Thyroid gland (tissue), 4 donors: ENCODE measurements around the gene ATRNL1. TPM values are rescaled to one million over a fixed set of nuclear protein-coding genes. Genes with fewer than 3 reads are reported as not detected.

Experiments used
- DNase-seq, 2 donors: peaks; one replicate each; pipeline ENCODE4 v3.0.0-alpha.2; 2019
- H3K27ac ChIP-seq, 3 donors: fragments of 200-600 bp; sonication (generic); 1 replicate in 2 of 3; 2 replicates in 1 of 3; pipeline ENCODE4 v1.5.1; 2016 to 2019; ENCODE audit warnings: mild to moderate bottlenecking in 1 of 3, moderate library complexity in 1 of 3
- H3K27me3 ChIP-seq: fragments of 200-600 bp; sonication (generic); one replicate; pipeline ENCODE4 v1.5.1; 2019
- H3K36me3 ChIP-seq, 2 donors: fragments of 200-600 bp; sonication (generic); one replicate each; pipeline ENCODE4 v1.5.1; 2016 to 2019
- H3K4me1 ChIP-seq, 2 donors: fragments of 200-600 bp; sonication (generic); one replicate each; pipeline ENCODE4 v1.5.1; 2017 to 2019
- H3K4me3 ChIP-seq, 3 donors: fragments of 200-600 bp; sonication (generic); replicated peaks in 1 of 3; 1 replicate in 2 of 3; 2 replicates in 1 of 3; pipeline ENCODE4 v1.5.1; 2016; ENCODE audit warnings: mild to moderate bottlenecking in 1 of 3
- H3K9me3 ChIP-seq: fragments of 200-600 bp; sonication (generic); one replicate; pipeline ENCODE4 v1.5.1; 2017
- POLR2A ChIP-seq, 2 donors: fragments of 450-650 bp; IDR thresholded peaks; one replicate each; pipeline ENCODE4 v1.6.1; 2017; ENCODE audit warnings: antibody characterized with exemption in 2 of 2, mild to moderate bottlenecking in 2 of 2, moderate library complexity in 1 of 2
- WGBS, 2 donors: methylation state at CpG; one replicate each; pipeline ENCODE4 v1.1.5; 2017; 5-methylcytosine and 5-hydroxymethylcytosine counted together
- intact Hi-C: fragments of 100-400 bp; cut with DNase I; formaldehyde crosslinking; loops from one replicate; pipeline ENCODE4 v1.15.1; 2023
- total RNA-seq, 4 donors: library from RNA; depleted of rRNA; stranded (reverse); fragments of >200 nt; gene quantifications; one replicate each; pipeline ENCODE4 v1.2.3, GENCODE V29; 2016
- TF ChIP-seq, protein P1 (sequence below), 6 experiments: fragments of 200-600 bp in 3 of 6; fragments of 450-650 bp in 3 of 6; sonication (generic) in 3 of 6; IDR thresholded peaks; one replicate each; pipeline ENCODE4 v1.5.1; 2016 to 2019; ENCODE audit warnings: antibody characterized with exemption in 6 of 6, mild to moderate bottlenecking in 2 of 6, inconsistent platforms in 1 of 6, moderate library complexity in 1 of 6

ATRNL1 gene
- total RNA-seq, 4 donors from 2014 or later, result 2.3 to 6.3 (median 3.8) TPM

GRCh38 chr10:115606086-115606485 lies 512.9 kb downstream of the ATRNL1 start:
- H3K27me3 ChIP-seq, result no peaks in the 10 kb centered on the region
- H3K4me3 ChIP-seq, result no peak overlapping the region
- no peaks in the 10 kb centered on the region for H3K36me3 ChIP-seq
- no peaks in the 10 kb centered on the region for H3K9me3 ChIP-seq
- no peaks in the 10 kb centered on the region for H3K4me1 ChIP-seq
- intact Hi-C loops, result no loop called here
- H3K27ac ChIP-seq, result no peak overlapping the region
- TF ChIP-seq, protein P1, sequence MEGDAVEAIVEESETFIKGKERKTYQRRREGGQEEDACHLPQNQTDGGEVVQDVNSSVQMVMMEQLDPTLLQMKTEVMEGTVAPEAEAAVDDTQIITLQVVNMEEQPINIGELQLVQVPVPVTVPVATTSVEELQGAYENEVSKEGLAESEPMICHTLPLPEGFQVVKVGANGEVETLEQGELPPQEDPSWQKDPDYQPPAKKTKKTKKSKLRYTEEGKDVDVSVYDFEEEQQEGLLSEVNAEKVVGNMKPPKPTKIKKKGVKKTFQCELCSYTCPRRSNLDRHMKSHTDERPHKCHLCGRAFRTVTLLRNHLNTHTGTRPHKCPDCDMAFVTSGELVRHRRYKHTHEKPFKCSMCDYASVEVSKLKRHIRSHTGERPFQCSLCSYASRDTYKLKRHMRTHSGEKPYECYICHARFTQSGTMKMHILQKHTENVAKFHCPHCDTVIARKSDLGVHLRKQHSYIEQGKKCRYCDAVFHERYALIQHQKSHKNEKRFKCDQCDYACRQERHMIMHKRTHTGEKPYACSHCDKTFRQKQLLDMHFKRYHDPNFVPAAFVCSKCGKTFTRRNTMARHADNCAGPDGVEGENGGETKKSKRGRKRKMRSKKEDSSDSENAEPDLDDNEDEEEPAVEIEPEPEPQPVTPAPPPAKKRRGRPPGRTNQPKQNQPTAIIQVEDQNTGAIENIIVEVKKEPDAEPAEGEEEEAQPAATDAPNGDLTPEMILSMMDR (IDR thresholded peaks at IDR 0.05), result no peak
- no peak for TF ChIP-seq POLR2A (IDR thresholded peaks at IDR 0.05)
- WGBS, 2 donors, result 57 to 83% methylated on average over 1 of the region's 1 CpG
- DNase-seq, result no peak

DNA sequence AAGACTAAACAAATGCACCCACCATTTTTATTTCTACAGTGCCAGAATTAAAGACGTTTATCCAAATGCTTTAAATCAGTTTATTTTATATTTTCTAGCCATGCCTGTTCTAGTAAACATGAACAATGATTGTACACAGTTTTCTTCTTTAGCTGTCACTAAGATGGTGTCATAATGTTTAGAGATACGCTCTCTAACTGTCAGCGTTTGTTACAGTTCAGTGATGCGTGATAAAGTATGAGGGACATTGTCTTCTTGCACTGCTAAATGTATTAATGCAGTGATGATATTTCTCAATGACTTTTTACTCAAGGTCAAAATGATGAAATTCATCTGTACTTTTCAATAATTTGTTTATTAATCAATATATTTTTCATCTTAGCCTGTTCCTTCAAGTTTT lies 513.6 kb downstream of the ATRNL1 start:
- Histone ChIP-seq H3K27ac (no peak overlapping the region), H3K4me3 (no peak overlapping the region), H3K27me3 (no peaks in the 10 kb centered on the region), H3K36me3 (no peaks in the 10 kb centered on the region), H3K9me3 (no peaks in the 10 kb centered on the region), H3K4me1 (no peaks in the 10 kb centered on the region)
- WGBS, 2 donors, result 64 to 70% methylated on average over 4 of the region's 4 CpGs
- no peak for TF ChIP-seq POLR2A (IDR thresholded peaks at IDR 0.05)
- TF ChIP-seq, protein P1 (IDR thresholded peaks at IDR 0.05), result no peak
- DNase-seq, result no peak
- intact Hi-C loops, result no loop called here

DNA sequence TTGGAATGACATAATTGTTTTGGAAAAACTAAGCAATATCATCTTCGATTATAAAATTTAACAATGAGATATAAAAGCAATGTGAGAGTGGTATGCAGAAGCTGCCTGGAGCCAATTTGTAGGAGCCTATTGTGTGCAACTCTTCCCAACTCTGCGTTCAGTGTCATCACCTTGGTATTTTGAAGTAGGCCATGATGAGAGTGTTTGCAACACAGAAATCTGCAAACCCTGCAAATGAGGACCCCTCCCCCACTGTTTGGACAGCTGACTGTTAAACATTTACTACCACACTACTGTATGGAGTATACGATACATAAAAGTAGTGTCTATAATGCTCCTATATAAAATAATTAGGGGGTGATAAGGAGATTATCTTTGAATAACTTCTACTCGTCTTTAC lies 531.3 kb downstream of the ATRNL1 start:
- Histone ChIP-seq H3K4me3 (no peak overlapping the region), H3K4me1 (no peaks in the 10 kb centered on the region), H3K36me3 (no peaks in the 10 kb centered on the region), H3K27ac (no peak overlapping the region), H3K27me3 (no peaks in the 10 kb centered on the region), H3K9me3 (no peaks in the 10 kb centered on the region)
- WGBS, 2 donors, result 78% methylated on average over 4 of the region's 4 CpGs
- intact Hi-C loops, result no loop called here
- DNase-seq, result no peak
- TF ChIP-seq, protein P1 (IDR thresholded peaks at IDR 0.05), result no peak
- no peak for TF ChIP-seq POLR2A (IDR thresholded peaks at IDR 0.05)

GRCh38 chr10:115628616-115629015 lies 535.5 kb downstream of the ATRNL1 start:
- TF ChIP-seq POLR2A (IDR thresholded peaks at IDR 0.05), result no peak
- TF ChIP-seq, protein P1 (IDR thresholded peaks at IDR 0.05), result no peak
- no peak overlapping the region for H3K4me3 ChIP-seq
- H3K9me3 ChIP-seq, result no peaks in the 10 kb centered on the region
- 46 to 92% methylated on average over 2 of the region's 2 CpGs for WGBS, 2 donors
- no peak for DNase-seq
- no peaks in the 10 kb centered on the region for H3K27me3 ChIP-seq
- intact Hi-C loops, result no loop called here
- no peak overlapping the region for H3K27ac ChIP-seq
- H3K4me1 ChIP-seq, result no peaks in the 10 kb centered on the region
- no peaks in the 10 kb centered on the region for H3K36me3 ChIP-seq

DNA sequence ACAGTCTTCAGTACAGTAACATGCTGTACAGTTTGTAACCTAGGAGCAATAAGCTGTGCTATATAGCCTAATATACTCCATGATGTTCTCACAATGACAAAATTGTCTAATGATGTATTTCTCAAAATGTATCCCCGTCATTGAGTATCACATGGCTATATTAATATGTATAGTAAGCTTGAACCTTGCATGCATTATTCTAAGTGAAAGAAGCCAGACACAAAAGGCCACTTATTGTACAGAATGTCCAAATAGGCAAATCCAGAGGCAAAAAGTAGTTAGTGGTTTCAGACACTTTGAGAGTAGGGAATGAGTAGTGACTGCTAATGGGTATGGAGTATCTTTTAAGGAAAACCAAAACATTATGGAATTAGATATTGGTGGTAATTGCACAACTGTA lies 545.1 kb downstream of the ATRNL1 start:
- H3K4me3 ChIP-seq, result no peak overlapping the region
- TF ChIP-seq, protein P1 (IDR thresholded peaks at IDR 0.05), result no peak
- TF ChIP-seq POLR2A (IDR thresholded peaks at IDR 0.05), result no peak
- H3K27me3 ChIP-seq, result no peaks in the 10 kb centered on the region
- no peaks in the 10 kb centered on the region for H3K36me3 ChIP-seq
- no peak for DNase-seq
- H3K27ac ChIP-seq, result no peak overlapping the region
- H3K9me3 ChIP-seq, result no peaks in the 10 kb centered on the region
- WGBS, 2 donors, result 81 to 94% methylated on average over 1 of the region's 1 CpG
- H3K4me1 ChIP-seq, result no peaks in the 10 kb centered on the region
- intact Hi-C loops, result no loop called here
